ENCODE measurements around the gene IMMP2L. TPM values are rescaled to one million over a fixed set of nuclear protein-coding genes. Genes with fewer than 3 reads are reported as not detected.

The IMMP2L gene
- total and polyA plus RNA-seq, 2 of the 4 experiments (the other 2 are of a cell fraction), result 5.8 to 9.3 TPM

GRCh38 chr7:110894111-110894510, 668.2 kb downstream of the IMMP2L start:
- Histone ChIP-seq H3K56ac (ENCODE audit: extremely low read depth, insufficient read depth, low read length) (no peak overlapping the region), H2AK5ac (ENCODE audit: low read depth, low read length) (no peak overlapping the region), H2AFZ (replicated peaks; ENCODE audit: low read length, poor library complexity) (no peak overlapping the region), H3K27me3 (ENCODE audit: control insufficient read depth, insufficient read depth, low read length) (no peaks in the 10 kb centered on the region), H3K79me1 (ENCODE audit: low read depth in 1 of 2, low read length in 2 of 2) (no peaks in the 10 kb centered on the region), H3K9me3 (ENCODE audit: control insufficient read depth, insufficient read depth, low read length) (no peaks in the 10 kb centered on the region), H3K23ac (ENCODE audit: low read depth, low read length) (no peak overlapping the region), H3K9me1 (ENCODE audit: insufficient read depth, low read length) (no peaks in the 10 kb centered on the region), H3K4me3 (ENCODE audit: insufficient read depth, low read depth, low read length) (no peak overlapping the region), H3K36me3 (ENCODE audit: control insufficient read depth, insufficient read depth, low read length) (no peaks in the 10 kb centered on the region), H3K4ac (ENCODE audit: low read depth, low read length) (no peak overlapping the region), H3K4me2 (ENCODE audit: low read depth, low read length) (no peak overlapping the region), H3K4me1 (ENCODE audit: control insufficient read depth, insufficient read depth, low read length) (no peaks in the 10 kb centered on the region), H2BK5ac (ENCODE audit: low read depth, low read length, poor library complexity, severe bottlenecking) (no peak overlapping the region), H4K8ac (ENCODE audit: low read depth in 2 of 2, low read length in 2 of 2) (no peak overlapping the region), H3K27ac (ENCODE audit: insufficient read depth, low read length) (no peak overlapping the region), H2BK20ac (ENCODE audit: low read depth, low read length) (no peak overlapping the region), H3K9ac (ENCODE audit: low read depth, low read length) (no peak overlapping the region), H3K18ac (ENCODE audit: low read depth, low read length) (no peak overlapping the region), H2BK120ac (ENCODE audit: low read depth, low read length) (no peak overlapping the region), H4K91ac (ENCODE audit: insufficient read depth, low read depth, low read length) (no peak overlapping the region), H3K14ac (replicated peaks; ENCODE audit: low read depth, low read length) (no peak overlapping the region), H4K20me1 (ENCODE audit: insufficient read depth, low read length) (no peaks in the 10 kb centered on the region), H2AK9ac (replicated peaks; ENCODE audit: low read depth, low read length, poor library complexity) (no peak overlapping the region), H2BK15ac (ENCODE audit: low read depth, low read length) (no peak overlapping the region), H4K5ac (ENCODE audit: low read depth, low read length) (no peak overlapping the region)
- intact Hi-C loops (cut with micrococcal nuclease) (no loop called here), dilution Hi-C loops (cut with HindIII; ENCODE audit: low sequenced_read_pairs, unreplicated experiment) (no loop called here), in situ Hi-C loops (cut with MboI; ENCODE audit: low sequenced_read_pairs) (no loop called here)
- CTCF ChIA-PET, result no interaction called here
- BruUV-seq (replicated peaks), result no TSS peak
- TF ChIP-seq RCOR1 (IDR thresholded peaks at IDR 0.05; ENCODE audit: insufficient replicate concordance, low read length) (no peak), POLR2A (IDR thresholded peaks at IDR 0.05; ENCODE audit: low read depth, low read length) (no peak), CTCF (conservative IDR thresholded peaks at IDR 0.05; ENCODE audit: low read depth, low read length) (no peak), MAZ (IDR thresholded peaks at IDR 0.05; ENCODE audit: borderline replicate concordance, low read depth, low read length) (no peak), ELK1 (IDR thresholded peaks at IDR 0.05; ENCODE audit: borderline replicate concordance, low read depth, low read length) (no peak), RFX5 (IDR thresholded peaks at IDR 0.05; ENCODE audit: low read depth, low read length) (no peak), CHD1 (IDR thresholded peaks at IDR 0.05; ENCODE audit: low read depth, low read length) (no peak), MXI1 (IDR thresholded peaks at IDR 0.05; ENCODE audit: borderline replicate concordance, low read depth, low read length) (no peak)
- DNase-seq, result no peak
- ATAC-seq (ENCODE audit: low read depth), result no peak
- POLR2A ChIA-PET (ENCODE audit: unreplicated experiment), result no interaction called here
- WGBS, 2 experiments (ENCODE audit: extremely low coverage in 2 of 2, insufficient read length in 1 of 2), result no CpG with 5 or more reads among the region's 1 CpG
